ENCODE data around the gene ZRANB3. TPM values are rescaled to one million over a fixed set of nuclear protein-coding genes. Genes with fewer than 3 reads are reported as not detected.

ZRANB3 gene
- total RNA-seq, 1 experiment from 2014 or later: 12.0 TPM

GRCh38 chr2:135202751-135203150 lies 328.3 kb downstream of the ZRANB3 start:
- DNase-seq (ENCODE audit: low read depth, low spot score): no peak
- Histone ChIP-seq H3K9ac (ENCODE audit: low read length) (no peak overlapping the region), H3K9me3 (ENCODE audit: control insufficient read depth in 1 of 2, insufficient read depth in 1 of 2, low read depth in 1 of 2, low read length in 2 of 2) (no peaks in the 10 kb centered on the region), H3K27ac (ENCODE audit: low read depth, low read length) (no peak overlapping the region), H3K36me3 (ENCODE audit: control insufficient read depth in 1 of 2, insufficient read depth in 2 of 2, low read length in 2 of 2) (no peaks in the 10 kb centered on the region), H4K20me1 (ENCODE audit: insufficient read depth) (no peaks in the 10 kb centered on the region), H3K4me3 (replicated peaks in 1 of 2; ENCODE audit: low read depth in 1 of 2, low read length in 2 of 2) (no peak overlapping the region), H3K4me2 (ENCODE audit: low read length) (no peak overlapping the region), H3K4me1 (ENCODE audit: control insufficient read depth in 1 of 2, insufficient read depth in 2 of 2, low read length in 2 of 2) (no peaks in the 10 kb centered on the region), H3K27me3 (ENCODE audit: insufficient read depth, low read length) (no peaks in the 10 kb centered on the region), H3K9me2 (ENCODE audit: insufficient read depth) (no peaks in the 10 kb centered on the region), H3K79me2 (ENCODE audit: insufficient read depth, low read length) (no peaks in the 10 kb centered on the region), H2AFZ (ENCODE audit: low read depth, low read length, poor library complexity, severe bottlenecking) (no peak overlapping the region)
- intact Hi-C loops (cut with micrococcal nuclease): no loop called here
- ChIA-PET RAD21 (ENCODE audit: low non-redundant PET in 1 of 2, low total read pairs in 2 of 2, uncharacterized antibody in 2 of 2, unreplicated experiment in 2 of 2) (no interaction called here), CTCF (no interaction called here), POLR2A (no interaction called here)
- no peak for TF ChIP-seq EGR1 (IDR thresholded peaks at IDR 0.05; ENCODE audit: low read depth)
- no peak for TF ChIP-seq SIN3A (IDR thresholded peaks at IDR 0.05; ENCODE audit: low read depth)
- TF ChIP-seq, protein P1, sequence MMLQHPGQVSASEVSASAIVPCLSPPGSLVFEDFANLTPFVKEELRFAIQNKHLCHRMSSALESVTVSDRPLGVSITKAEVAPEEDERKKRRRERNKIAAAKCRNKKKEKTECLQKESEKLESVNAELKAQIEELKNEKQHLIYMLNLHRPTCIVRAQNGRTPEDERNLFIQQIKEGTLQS (IDR thresholded peaks at IDR 0.05): no peak
- TF ChIP-seq TCF7L2 (IDR thresholded peaks at IDR 0.05; ENCODE audit: borderline replicate concordance, extremely low read depth, insufficient read depth, insufficient read length): no peak
- no peak for TF ChIP-seq CTCF (IDR thresholded peaks at IDR 0.05 in 2 of 3, conservative IDR thresholded peaks at IDR 0.05 in 1 of 3; ENCODE audit: borderline replicate concordance in 1 of 3, insufficient read depth in 1 of 3, low read depth in 2 of 3, low read length in 2 of 3)
- no peak for TF ChIP-seq RAD21 (IDR thresholded peaks at IDR 0.05; ENCODE audit: low read depth)
- no peak for TF ChIP-seq SRF (IDR thresholded peaks at IDR 0.05; ENCODE audit: low read depth)
- TF ChIP-seq YY1 (IDR thresholded peaks at IDR 0.05; ENCODE audit: extremely low read depth, insufficient replicate concordance, low read depth, low read length): no peak
- TF ChIP-seq EZH2 (IDR thresholded peaks at IDR 0.05): no peak
- no peak for TF ChIP-seq ZFX (IDR thresholded peaks at IDR 0.05)
- TF ChIP-seq POLR2A (IDR thresholded peaks at IDR 0.05; ENCODE audit: borderline replicate concordance, extremely low read depth, insufficient read depth, insufficient read length): no peak
- BruUV-seq (replicated peaks): no TSS peak
- no peak for ATAC-seq

Data from HCT116 (cell line).